OCI-LY7 (cell line): ENCODE measurements around the gene KDSR.

Experiments
- CTCF ChIP-seq: fragments of 200-600 bp; sonication (generic); conservative IDR thresholded peaks from 2 replicates; pipeline ENCODE4 v1.5.1; 2014; ENCODE audit warnings: mild to moderate bottlenecking, antibody characterized with exemption, low read length, moderate library complexity, mixed read lengths
- EZH2phosphoT487 ChIP-seq: fragments of 200-600 bp; sonication (generic); IDR thresholded peaks from 2 replicates; pipeline ENCODE4 v1.6.1; 2018; ENCODE audit warnings: low read depth, borderline replicate concordance, mild to moderate bottlenecking, mixed run types, antibody characterized with exemption, low read length, moderate library complexity, mixed read lengths

GRCh38 chr18:63346031-63346430 is 21.0 kb downstream of the KDSR start:
- TF ChIP-seq CTCF (no peak), EZH2phosphoT487 (no peak)
